ENCODE measurements around the gene FCHSD2. TPM values are rescaled to one million over a fixed set of nuclear protein-coding genes. Genes with fewer than 3 reads are reported as not detected.

FCHSD2 gene
- total and polyA plus RNA-seq, 2 of the 13 experiments (the other 11 are each of a cell fraction or from before 2014, with no cell fraction given), result 20.5 to 24.8 TPM

DNA sequence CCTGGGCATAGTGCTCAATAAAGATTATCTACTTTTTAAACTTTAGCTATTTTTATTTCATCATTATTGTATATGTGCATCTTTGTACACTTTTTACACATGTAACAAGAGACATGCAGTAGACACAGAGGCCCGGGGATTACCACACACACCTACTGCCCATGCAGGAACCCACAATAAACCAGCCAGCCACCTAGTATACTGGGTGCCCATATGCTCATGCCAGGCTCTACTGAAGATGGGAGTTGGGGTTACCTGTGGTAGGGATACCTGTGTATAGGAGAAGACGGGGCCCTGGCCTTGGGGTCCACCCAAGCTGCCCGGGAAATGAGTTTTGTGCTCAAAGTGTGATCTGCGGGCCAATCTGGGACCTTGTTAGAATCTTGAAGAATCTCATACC is 44.8 kb upstream of the FCHSD2 start:
- no peak overlapping the region for H3K4me3 ChIP-seq (replicated peaks in 1 of 3; ENCODE audit: insufficient read depth in 1 of 3, low read depth in 2 of 3, low read length in 3 of 3)
- no peaks in the 10 kb centered on the region for H3K9me3 ChIP-seq (ENCODE audit: low read length)
- no peak overlapping the region for H3K27ac ChIP-seq (ENCODE audit: extremely low read length, insufficient read depth, low read length)
- H3K9ac ChIP-seq (ENCODE audit: insufficient read depth, low read depth, low read length), result no peak overlapping the region
- no TSS peak for BruUV-seq (replicated peaks)
- FAIRE-seq, result no peak
- no peak overlapping the region for H2AFZ ChIP-seq (ENCODE audit: low read length)
- peaks cover 22% of the 10 kb centered on the region for H3K4me1 ChIP-seq (ENCODE audit: insufficient read depth, low read length)
- CTCF ChIA-PET (ENCODE audit: low intra/inter-chr PET ratio, low total read pairs), result interaction anchor here (2.1 to 3.5 kb wide), 2 partner anchors 50 to 56 kb away, joined by 6 to 39 read pairs; no protein-coding TSS in a partner anchor
- no peak for DNase-seq (ENCODE audit: low spot score)
- H3K27me3 ChIP-seq (ENCODE audit: control insufficient read depth in 1 of 2, insufficient read depth in 2 of 2, low read length in 2 of 2), result peaks cover 3 to 34% of the 10 kb centered on the region in 2 experiments; a peak in 3 of 5 replicates
- intact Hi-C loops (cut with micrococcal nuclease; ENCODE audit: unreplicated experiment), result no loop called here
- in situ Hi-C loops (cut with HindIII; ENCODE audit: extremely low pct_ligation_motif_present, low pct_unique_long_range_greater_than_20kb), result loop anchor here (5.0 kb wide), 2 partner anchors 50 to 100 kb away; no protein-coding TSS in a partner anchor
- no peak for ATAC-seq
- H3K36me3 ChIP-seq (replicated peaks in 1 of 2; ENCODE audit: control insufficient read depth in 1 of 2, insufficient read depth in 2 of 2, low read length in 2 of 2), result no peaks in the 10 kb centered on the region
- 20% methylated on average over 4 of the region's 4 CpGs for WGBS (ENCODE audit: low lambda C conversion rate)
- no peaks in the 10 kb centered on the region for H4K20me1 ChIP-seq (ENCODE audit: insufficient read depth, low read length)
- no peak overlapping the region for H3K4me2 ChIP-seq (ENCODE audit: low read depth, low read length)
- TF ChIP-seq BRD4 (CRISPR knock-in tag; IDR thresholded peaks at IDR 0.05) (no peak), PCBP2 (optimal IDR thresholded peaks at IDR 0.05; ENCODE audit: low read depth, low read length, poor library complexity, severe bottlenecking) (no peak), SOX6 (IDR thresholded peaks at IDR 0.05) (no peak), SOX6 (CRISPR knock-in tag; IDR thresholded peaks at IDR 0.05) (no peak), TBL1XR1 (IDR thresholded peaks at IDR 0.05; ENCODE audit: borderline replicate concordance, low read length, partially characterized antibody) (no peak), STAT5B (CRISPR knock-in tag; IDR thresholded peaks at IDR 0.05) (no peak), ARHGAP35 (CRISPR knock-in tag; IDR thresholded peaks at IDR 0.05; ENCODE audit: borderline replicate concordance) (no peak), SUZ12 (IDR thresholded peaks at IDR 0.05; ENCODE audit: low read depth, low read length) (no peak), POLR2AphosphoS2 (IDR thresholded peaks at IDR 0.05; ENCODE audit: low read depth, low read length) (no peak), TCF7 (IDR thresholded peaks at IDR 0.05; ENCODE audit: low read depth) (no peak), CBX1 (IDR thresholded peaks at IDR 0.05; ENCODE audit: low read depth) (no peak), KDM3A (CRISPR knock-in tag; IDR thresholded peaks at IDR 0.05; ENCODE audit: low read depth) (no peak), ELF3 (CRISPR knock-in tag; IDR thresholded peaks at IDR 0.05) (no peak), HDAC1 (CRISPR knock-in tag; IDR thresholded peaks at IDR 0.05) (no peak), ZIK1 (CRISPR knock-in tag; IDR thresholded peaks at IDR 0.05; ENCODE audit: borderline replicate concordance, low read depth) (no peak), ESRRA (CRISPR knock-in tag; IDR thresholded peaks at IDR 0.05; ENCODE audit: low read depth) (no peak), CHD4 (IDR thresholded peaks at IDR 0.05; ENCODE audit: borderline replicate concordance, low read length) (no peak)
- TF ChIP-seq, protein P1, sequence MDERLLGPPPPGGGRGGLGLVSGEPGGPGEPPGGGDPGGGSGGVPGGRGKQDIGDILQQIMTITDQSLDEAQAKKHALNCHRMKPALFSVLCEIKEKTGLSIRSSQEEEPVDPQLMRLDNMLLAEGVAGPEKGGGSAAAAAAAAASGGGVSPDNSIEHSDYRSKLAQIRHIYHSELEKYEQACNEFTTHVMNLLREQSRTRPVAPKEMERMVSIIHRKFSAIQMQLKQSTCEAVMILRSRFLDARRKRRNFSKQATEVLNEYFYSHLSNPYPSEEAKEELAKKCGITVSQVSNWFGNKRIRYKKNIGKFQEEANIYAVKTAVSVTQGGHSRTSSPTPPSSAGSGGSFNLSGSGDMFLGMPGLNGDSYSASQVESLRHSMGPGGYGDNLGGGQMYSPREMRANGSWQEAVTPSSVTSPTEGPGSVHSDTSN (CRISPR knock-in tag; IDR thresholded peaks at IDR 0.05), result no peak
- TF ChIP-seq, protein P2, sequence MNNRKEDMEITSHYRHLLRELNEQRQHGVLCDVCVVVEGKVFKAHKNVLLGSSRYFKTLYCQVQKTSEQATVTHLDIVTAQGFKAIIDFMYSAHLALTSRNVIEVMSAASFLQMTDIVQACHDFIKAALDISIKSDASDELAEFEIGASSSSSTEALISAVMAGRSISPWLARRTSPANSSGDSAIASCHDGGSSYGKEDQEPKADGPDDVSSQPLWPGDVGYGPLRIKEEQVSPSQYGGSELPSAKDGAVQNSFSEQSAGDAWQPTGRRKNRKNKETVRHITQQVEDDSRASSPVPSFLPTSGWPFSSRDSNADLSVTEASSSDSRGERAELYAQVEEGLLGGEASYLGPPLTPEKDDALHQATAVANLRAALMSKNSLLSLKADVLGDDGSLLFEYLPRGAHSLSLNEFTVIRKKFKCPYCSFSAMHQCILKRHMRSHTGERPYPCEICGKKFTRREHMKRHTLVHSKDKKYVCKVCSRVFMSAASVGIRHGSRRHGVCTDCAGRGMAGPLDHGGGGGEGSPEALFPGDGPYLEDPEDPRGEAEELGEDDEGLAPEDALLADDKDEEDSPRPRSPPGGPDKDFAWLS (CRISPR knock-in tag; IDR thresholded peaks at IDR 0.05; ENCODE audit: borderline replicate concordance), result no peak
- POLR2A ChIA-PET, result no interaction called here
- no peaks in the 10 kb centered on the region for H3K79me2 ChIP-seq (ENCODE audit: insufficient read depth, low read length)
